Stimulated activated CD4-positive, alpha-beta T cell treated with anti-CD3 and anti-CD28 coated beads, Interleukin-12 subunit alpha, Interleukin-12 subunit beta, amount 100 ng/mL, for 24 hours (primary cell): ENCODE measurements around the gene E2F1.
"Not testable (repeated sequence)": the region's sequence is repeated elsewhere in the genome, so short reads cannot be mapped to it uniquely, and the experiment has no call there.

Experiments
- DNase-seq, 2 experiments: peaks; one replicate each; pipeline ENCODE4 v3.0.0-alpha.2; 2020; ENCODE audit warnings: low read depth in 2 of 2

The E2F1 gene

DNA sequence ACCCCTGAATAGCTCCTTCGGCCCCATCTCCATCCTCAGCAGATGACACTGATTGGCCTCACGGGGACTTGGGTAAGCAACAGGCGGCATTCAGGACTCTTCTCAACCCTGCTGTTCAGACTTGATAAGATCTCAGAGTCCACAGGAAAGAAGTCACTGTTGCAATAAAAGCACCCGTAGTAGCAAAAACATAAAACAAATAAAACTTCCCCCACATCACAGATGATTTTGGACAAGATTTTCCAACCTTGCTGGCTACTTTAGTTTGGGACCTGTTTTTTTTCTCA, 41.2 kb downstream of the E2F1 start:
- no peak for DNase-seq

DNA sequence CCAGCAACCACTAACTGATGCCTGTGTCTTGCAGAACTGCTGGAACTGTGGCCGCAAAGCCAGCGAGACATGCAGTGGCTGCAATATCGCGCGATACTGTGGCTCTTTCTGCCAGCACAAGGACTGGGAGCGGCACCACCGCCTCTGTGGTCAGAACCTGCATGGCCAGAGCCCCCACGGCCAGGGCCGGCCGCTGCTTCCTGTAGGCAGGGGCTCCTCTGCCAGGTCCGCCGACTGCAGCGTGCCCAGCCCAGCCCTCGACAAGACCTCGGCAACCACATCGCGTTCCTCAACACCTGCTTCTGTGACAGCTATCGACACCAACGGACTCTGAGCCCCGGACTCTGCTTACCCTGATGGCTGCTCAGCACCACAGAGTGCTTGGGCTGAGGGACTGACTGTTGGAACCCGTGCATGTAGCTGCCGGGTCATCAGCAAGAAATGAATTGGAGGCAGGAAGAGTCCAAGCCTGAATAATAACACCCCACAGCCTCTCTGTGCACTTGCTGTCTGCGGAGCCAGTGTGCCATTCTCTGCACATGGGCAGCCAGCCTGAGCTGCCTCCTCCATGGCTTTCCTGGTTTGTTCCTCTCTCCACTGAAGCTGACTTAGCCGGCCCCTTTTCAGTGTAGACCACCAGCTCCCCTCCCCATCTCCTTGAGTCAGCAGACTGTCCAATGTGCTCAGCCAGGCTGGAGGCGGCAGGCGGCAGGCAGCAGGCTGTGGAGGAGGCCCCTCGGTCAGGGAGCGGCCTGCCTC, 41.7 kb downstream of the E2F1 start:
- no peak for DNase-seq

DNA sequence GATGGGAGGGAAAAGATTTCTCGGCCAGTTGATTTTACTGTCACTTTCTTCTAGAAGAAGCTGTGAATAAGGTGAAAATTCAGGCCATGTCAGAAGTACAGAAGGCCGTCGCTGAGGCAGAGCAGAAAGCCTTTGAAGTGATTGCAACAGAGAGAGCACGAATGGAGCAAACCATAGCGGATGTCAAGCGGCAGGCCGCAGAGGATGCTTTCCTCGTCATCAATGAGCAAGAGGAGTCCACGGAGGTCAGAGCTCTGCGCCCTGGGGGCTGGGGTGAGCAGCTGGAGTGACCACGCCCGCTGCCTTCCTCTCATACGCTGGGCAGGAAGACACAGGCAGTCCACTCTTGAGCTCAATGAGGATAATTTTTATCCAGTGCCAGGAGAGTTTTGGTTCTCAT, 45.9 kb downstream of the E2F1 start:
- no peak for DNase-seq

DNA sequence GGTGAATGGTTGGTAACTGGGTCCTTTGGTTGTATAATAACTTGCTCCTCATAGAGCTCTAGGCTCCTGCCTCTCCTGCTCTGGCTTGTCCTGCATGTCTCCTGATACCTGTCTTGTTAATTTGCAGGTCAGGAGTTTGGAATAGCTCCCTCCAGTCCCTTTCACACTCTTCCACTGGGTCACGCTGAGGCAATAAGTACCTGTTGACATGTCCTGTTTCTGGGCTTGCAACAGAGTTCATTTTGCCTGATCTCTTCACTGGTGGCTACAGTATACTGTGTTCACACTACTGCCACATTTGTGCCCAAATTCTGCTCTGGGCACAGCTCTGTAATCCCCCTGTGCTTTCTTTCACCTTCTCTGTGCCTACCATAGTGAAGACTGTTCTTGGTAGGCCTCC, 49.4 kb downstream of the E2F1 start:
- no peak for DNase-seq

DNA sequence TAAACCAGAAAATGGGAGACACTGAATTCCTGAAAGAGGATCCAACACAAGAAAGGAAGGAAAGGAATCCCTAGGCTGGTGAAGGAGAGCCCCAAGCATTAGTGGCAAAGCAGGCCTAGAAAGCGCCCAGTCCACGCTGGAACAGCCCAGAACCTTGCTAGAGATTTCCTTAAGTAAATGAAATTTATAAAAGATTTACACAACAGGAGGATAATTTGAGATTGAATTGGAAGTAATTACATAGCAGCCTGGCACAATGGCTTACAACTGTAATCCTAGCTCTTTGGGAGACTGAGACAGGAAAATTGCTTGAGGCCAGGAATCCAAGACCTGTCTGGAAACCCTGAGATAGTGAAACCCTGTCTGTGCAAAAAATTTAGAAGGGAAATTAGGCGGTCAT, 50.8 kb downstream of the E2F1 start:
- DNase-seq, result no peak

DNA sequence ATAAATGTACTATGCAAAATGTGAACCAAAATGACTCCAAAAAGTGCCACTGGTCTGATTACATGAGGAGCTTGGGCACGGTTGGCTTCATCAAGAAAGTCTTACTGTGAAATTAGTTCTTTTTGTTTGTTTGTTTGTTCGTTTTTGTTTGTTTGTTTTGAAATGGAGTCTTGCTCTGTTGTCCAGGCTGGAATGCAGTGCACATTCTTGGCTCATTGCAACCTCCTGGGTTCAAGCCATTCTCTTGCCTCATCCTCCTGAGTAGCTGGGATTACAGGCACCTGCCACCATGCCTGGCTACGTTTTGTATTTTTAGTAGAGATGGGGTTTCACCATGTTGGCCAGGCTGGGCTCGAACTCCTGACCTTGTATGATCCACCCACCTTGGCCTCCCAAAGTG, 54.3 kb downstream of the E2F1 start:
- not testable (repeated sequence) for DNase-seq

DNA sequence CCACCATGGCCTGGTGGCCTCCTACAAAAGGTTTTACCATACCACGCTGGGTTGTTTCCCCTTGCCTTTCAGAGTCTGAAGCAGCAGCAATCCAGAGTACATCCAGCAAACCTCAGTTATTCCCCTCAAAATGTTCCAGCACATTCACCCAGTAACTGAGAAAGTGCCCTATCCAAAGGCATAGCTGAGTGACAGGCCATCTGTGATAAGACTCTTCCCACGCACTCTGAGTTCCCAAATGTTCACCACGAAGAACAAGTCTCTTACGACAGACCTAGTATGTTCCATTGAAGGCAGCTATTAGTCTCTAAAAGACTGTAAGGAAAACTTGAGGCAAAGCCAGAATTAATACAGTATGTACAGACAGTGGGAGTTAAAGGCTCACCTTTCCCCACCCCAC, 55.7 kb downstream of the E2F1 start:
- DNase-seq, result no peak

DNA sequence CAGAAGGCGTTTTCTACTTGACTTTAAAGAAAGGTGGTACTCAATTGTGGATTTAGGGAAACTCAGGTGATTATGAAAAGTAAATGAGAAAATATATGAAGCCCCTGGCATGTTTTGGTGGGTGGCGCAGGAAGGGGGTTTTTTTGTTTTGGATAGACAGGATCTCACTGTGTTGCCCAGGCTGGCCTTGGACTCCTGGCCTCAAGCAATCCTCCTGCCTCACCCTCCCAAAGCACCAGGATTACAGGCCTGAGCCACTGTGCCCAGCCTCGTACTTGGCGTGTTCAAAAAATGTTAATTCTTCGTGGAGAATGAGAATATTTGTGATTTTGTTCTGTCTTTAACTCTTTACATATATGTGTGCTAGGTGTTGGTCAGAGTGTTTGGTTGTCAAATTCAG, 56.2 kb downstream of the E2F1 start:
- no peak for DNase-seq

DNA sequence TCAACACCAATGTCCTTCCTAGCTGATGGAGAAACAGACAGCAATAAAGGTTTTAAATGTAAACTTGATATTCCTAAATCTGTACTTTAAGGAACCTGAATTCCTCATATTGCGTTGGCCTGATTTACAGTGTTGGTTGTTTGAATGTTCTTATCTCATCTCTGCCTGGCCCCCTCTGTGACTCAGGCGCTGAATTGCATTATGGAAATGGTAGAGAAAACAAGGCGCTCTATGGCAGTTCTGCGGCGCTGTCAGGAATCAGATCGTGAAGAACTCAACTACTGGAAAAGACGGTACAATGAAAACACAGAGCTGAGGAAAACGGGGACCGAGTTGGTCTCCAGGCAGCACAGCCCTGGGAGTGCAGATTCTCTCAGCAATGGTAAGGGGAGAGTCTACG, 56.7 kb downstream of the E2F1 start:
- no peak for DNase-seq

DNA sequence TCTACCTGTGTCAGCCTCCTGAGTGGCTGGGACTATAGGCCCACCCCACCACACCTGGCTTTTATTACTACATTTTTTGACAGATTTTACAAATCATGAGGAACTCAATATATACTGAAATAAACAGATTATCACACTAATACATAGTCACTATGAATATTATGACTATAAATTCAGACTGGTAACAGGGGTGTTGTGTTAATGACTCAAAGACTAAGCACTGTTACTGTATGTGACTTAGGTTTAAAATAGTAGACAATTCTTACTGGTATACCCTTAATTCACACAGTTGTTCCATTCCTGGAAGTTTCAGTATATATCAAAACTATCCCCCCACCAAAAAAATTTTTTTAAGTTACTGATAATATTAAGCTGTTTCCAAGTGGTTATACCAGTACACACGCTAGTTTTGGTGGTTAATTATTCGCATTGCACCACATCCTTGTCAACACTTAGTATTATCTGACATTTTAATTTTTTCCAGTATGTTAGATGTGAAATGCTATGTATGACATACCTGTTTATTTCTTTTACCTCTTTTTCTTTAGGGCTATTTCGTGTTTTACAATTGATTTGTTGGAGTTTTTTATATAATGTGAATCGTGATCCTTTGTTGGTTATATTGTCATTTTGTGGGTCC, 58.5 kb downstream of the E2F1 start:
- no peak for DNase-seq

DNA sequence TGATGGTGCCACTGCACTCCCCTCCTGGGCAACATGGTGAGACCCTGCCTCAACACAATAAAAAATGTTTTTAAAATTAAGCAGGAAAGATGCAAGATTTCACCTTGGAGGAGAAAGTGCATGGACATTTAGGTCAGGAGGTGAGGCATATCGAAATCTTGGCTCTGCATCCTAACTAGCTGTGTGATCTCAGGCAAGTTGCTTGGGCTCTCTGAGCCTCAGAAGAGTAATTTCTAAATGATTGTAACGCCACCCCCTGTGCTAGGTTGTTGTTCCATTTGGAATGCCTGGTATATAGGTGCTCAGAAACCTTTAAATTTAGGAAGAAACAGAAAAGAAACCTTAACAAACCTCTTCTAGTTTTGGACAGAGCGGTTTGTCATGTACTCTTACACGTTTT, 60.0 kb downstream of the E2F1 start:
- DNase-seq, result no peak
